Kidney (tissue), 14 donors: ENCODE results near the gene TPST2. TPM values are rescaled to one million over a fixed set of nuclear protein-coding genes. Genes with fewer than 3 reads are reported as not detected.
"Not testable (repeated sequence)": the region's sequence is repeated elsewhere in the genome, so short reads cannot be mapped to it uniquely, and the experiment has no call there.

Experiments
- DNase-seq, 5 donors: peaks; one replicate each; pipeline ENCODE4 v3.0.0-alpha.2; 2013 to 2020
- FAIRE-seq: peaks from 2 replicates; lab custom pipeline; 2012; peaks lifted over from hg19 to GRCh38; lab: Jason Lieb, UNC
- H3K27ac ChIP-seq, 2 donors: one replicate each; pipeline ENCODE4 v1.7.0; 2013; ENCODE audit warnings: low read depth in 2 of 2, low read length in 2 of 2, inconsistent platforms in 1 of 2
- H3K27me3 ChIP-seq: one replicate; pipeline ENCODE4 v1.7.1; 2013; ENCODE audit warnings: low read length, inconsistent platforms; ENCODE audit not compliant: control insufficient read depth, insufficient read depth
- H3K36me3 ChIP-seq, 3 donors: one replicate each; pipeline versions ENCODE4 v1.7.0 to v1.7.1; 2013; ENCODE audit warnings: low read length in 3 of 3, control low read depth in 1 of 3, inconsistent platforms in 1 of 3; ENCODE audit not compliant: insufficient read depth in 3 of 3, control insufficient read depth in 2 of 3
- H3K4me1 ChIP-seq, 3 donors: one replicate each; pipeline versions ENCODE4 v1.7.0 to v1.7.1; 2013; ENCODE audit warnings: low read length in 3 of 3, inconsistent platforms in 1 of 3, low read depth in 1 of 3; ENCODE audit not compliant: control insufficient read depth in 2 of 3, insufficient read depth in 2 of 3
- H3K4me3 ChIP-seq, 3 donors: one replicate each; pipeline versions ENCODE4 v1.7.0 to v1.8.1; 2013; ENCODE audit warnings: low read length in 3 of 3, control low read depth in 1 of 3, inconsistent platforms in 1 of 3
- H3K9ac ChIP-seq, 3 donors: one replicate each; pipeline versions ENCODE4 v1.7.0 to v1.7.1; 2013; ENCODE audit warnings: low read length in 3 of 3, control low read depth in 1 of 3, inconsistent platforms in 1 of 3
- H3K9me3 ChIP-seq, 3 donors: one replicate each; pipeline versions ENCODE4 v1.7.0 to v1.7.1; 2013; ENCODE audit warnings: low read length in 3 of 3, control low read depth in 1 of 3, inconsistent platforms in 1 of 3; ENCODE audit not compliant: control insufficient read depth in 2 of 3, insufficient read depth in 1 of 3
- CTCF ChIP-seq: IDR thresholded peaks from 3 replicates; pipeline ENCODE4 v1.5.1; 2012; ENCODE audit warnings: mild to moderate bottlenecking, moderate library complexity, borderline replicate concordance; ENCODE audit not compliant: insufficient read depth; ENCODE audit errors: extremely low read depth
- intact Hi-C: fragments of 100-400 bp; cut with DNase I; formaldehyde crosslinking; loops from one replicate; pipeline ENCODE4 v1.11.1; 2022
- polyA plus RNA-seq: library from polyadenylated mRNA; stranded (reverse); fragments of 350-450 nt; fragmentation: Illumina TruSeq; extraction: RNeasy Lipid Tissue Mini Kit (QIAGEN cat#74804); gene quantifications from one replicate; pipeline ENCODE4 v1.2.3, GENCODE V29; 2014; ENCODE audit warnings: low read depth, low replicate concordance; ENCODE audit not compliant: insufficient read depth
- total RNA-seq: library from RNA; stranded (reverse); fragmentation: NEBNext Ultra II Directional; extraction: Animal tissue kit (Norgen Biotek cat#: 25700); gene quantifications from one replicate; pipeline ENCODE4 v1.2.1, GENCODE V29; 2021
- donor health status: control.
- donor health status: control.
- donor health status: control.
- donor health status: control.
- donor health status: control.
- donor health status: DM: yes; HTN: yes; CAD: no.
- donor health status: Normal renal cell carcinoma (clear cell type).

Gene TPST2
- total and polyA plus RNA-seq, 2 donors from 2014 or later, result 40.3 to 48.7 TPM

GRCh38 chr22:26615149-26615548 lies 25.2 kb upstream of the TPST2 start:
- no peak overlapping the region for H3K9ac ChIP-seq
- FAIRE-seq, result no peak
- no peak for TF ChIP-seq CTCF
- H3K9me3 ChIP-seq, result no peaks in the 10 kb centered on the region
- no peak for DNase-seq
- H3K4me3 ChIP-seq, result no peak overlapping the region
- intact Hi-C loops, result no loop called here
- H3K36me3 ChIP-seq, result no peaks in the 10 kb centered on the region
- H3K27me3 ChIP-seq, result no peaks in the 10 kb centered on the region
- no peak overlapping the region for H3K27ac ChIP-seq
- H3K4me1 ChIP-seq, result no peaks in the 10 kb centered on the region

GRCh38 chr22:26614322-26614721 lies 24.4 kb upstream of the TPST2 start:
- Histone ChIP-seq H3K36me3 (no peaks in the 10 kb centered on the region), H3K9ac (no peak overlapping the region), H3K9me3 (no peaks in the 10 kb centered on the region), H3K27ac (no peak overlapping the region), H3K4me1 (no peaks in the 10 kb centered on the region), H3K27me3 (no peaks in the 10 kb centered on the region), H3K4me3 (no peak overlapping the region)
- intact Hi-C loops, result no loop called here
- DNase-seq (no peak), FAIRE-seq (no peak)
- TF ChIP-seq CTCF, result no peak

GRCh38 chr22:26613753-26614152 lies 23.8 kb upstream of the TPST2 start:
- H3K4me3 ChIP-seq, H3K27me3 ChIP-seq, FAIRE-seq, intact Hi-C loops, H3K4me1 ChIP-seq, DNase-seq, H3K9me3 ChIP-seq, H3K9ac ChIP-seq, H3K36me3 ChIP-seq, H3K27ac ChIP-seq: not testable (repeated sequence)

GRCh38 chr22:26612652-26613051 lies 22.7 kb upstream of the TPST2 start:
- H3K27me3 ChIP-seq, result no peaks in the 10 kb centered on the region

More at GRCh38 chr22:26612652-26613051, 22.7 kb upstream of the TPST2 start:
- Histone ChIP-seq H3K9ac (no peak overlapping the region), H3K4me3 (no peak overlapping the region), H3K36me3 (no peaks in the 10 kb centered on the region), H3K9me3 (no peaks in the 10 kb centered on the region), H3K4me1 (no peaks in the 10 kb centered on the region), H3K27ac (no peak overlapping the region)
- DNase-seq, result no peak
- no peak for FAIRE-seq
- intact Hi-C loops, result no loop called here
- no peak for TF ChIP-seq CTCF
